ENCODE data around the gene PLEKHB1.

GRCh38 chr11:73640592-73640991, 5.8 kb upstream of the PLEKHB1 start:
- TF ChIP-seq CTCF (conservative IDR thresholded peaks at IDR 0.05 in 1 of 2, IDR thresholded peaks at IDR 0.05 in 1 of 2; ENCODE audit: extremely low read depth in 1 of 2, insufficient read depth in 1 of 2, low read depth in 1 of 2, low read length in 2 of 2): no peak
- no peak for TF ChIP-seq EZH2 (IDR thresholded peaks at IDR 0.05; ENCODE audit: borderline replicate concordance, low read length)
